H9 (cell line): ENCODE measurements around the gene MPHOSPH6. TPM values are rescaled to one million over a fixed set of nuclear protein-coding genes. Genes with fewer than 3 reads are reported as not detected.

Source experiments
- DNase-seq: peaks from one replicate; pipeline ENCODE4 v3.0.0-alpha.2; 2017
- H2AFZ ChIP-seq: one replicate; pipeline ENCODE4 v1.6.1; 2013; ENCODE audit warnings: mild to moderate bottlenecking, low read length, control low read depth, moderate library complexity
- H2AK5ac ChIP-seq: 2 replicates; pipeline ENCODE4 v1.6.1; 2013; ENCODE audit warnings: low read length, control low read depth, mixed read lengths; ENCODE audit not compliant: insufficient read length
- H2BK120ac ChIP-seq: one replicate; pipeline ENCODE4 v1.6.1; 2013; ENCODE audit warnings: low read depth, mild to moderate bottlenecking, low read length, control low read depth, inconsistent platforms; ENCODE audit not compliant: poor library complexity, severe bottlenecking
- H2BK12ac ChIP-seq: 2 replicates; pipeline ENCODE4 v1.6.1; 2013; ENCODE audit warnings: low read length, control low read depth, mixed read lengths, low read depth; ENCODE audit not compliant: insufficient read length
- H2BK15ac ChIP-seq: 2 replicates; pipeline ENCODE4 v1.6.1; 2013; ENCODE audit warnings: low read depth, low read length, control low read depth
- H2BK20ac ChIP-seq: one replicate; pipeline ENCODE4 v1.6.1; 2013; ENCODE audit warnings: low read depth, mild to moderate bottlenecking, low read length, control low read depth, inconsistent platforms; ENCODE audit not compliant: poor library complexity, severe bottlenecking
- H2BK5ac ChIP-seq: 2 replicates; pipeline ENCODE4 v1.6.1; 2013; ENCODE audit warnings: low read length, control low read depth, mixed read lengths; ENCODE audit not compliant: insufficient read length
- H3K14ac ChIP-seq: 2 replicates; pipeline ENCODE4 v1.6.1; 2013; ENCODE audit warnings: low read length, control low read depth; ENCODE audit not compliant: insufficient read depth
- H3K18ac ChIP-seq: 2 replicates; pipeline ENCODE4 v1.6.1; 2013; ENCODE audit warnings: low read depth, mild to moderate bottlenecking, mixed read lengths, low read length, control low read depth; ENCODE audit not compliant: insufficient read length
- H3K23ac ChIP-seq: 2 replicates; pipeline ENCODE4 v1.6.1; 2013; ENCODE audit warnings: low read length, control low read depth, mixed read lengths, low read depth; ENCODE audit not compliant: insufficient read length
- H3K23me2 ChIP-seq: 2 replicates; pipeline ENCODE4 v1.6.1; 2013; ENCODE audit warnings: low read depth, mild to moderate bottlenecking, mixed read lengths, low read length, control low read depth; ENCODE audit not compliant: insufficient read length, poor library complexity, severe bottlenecking
- H3K27ac ChIP-seq: 2 replicates; pipeline ENCODE4 v1.5.1; 2013; ENCODE audit warnings: low read length, control low read depth, mixed read lengths, low read depth; ENCODE audit not compliant: insufficient read length
- H3K27me3 ChIP-seq: 2 replicates; pipeline ENCODE4 v1.6.1; 2013; ENCODE audit warnings: low read length, control low read depth, inconsistent platforms; ENCODE audit not compliant: insufficient read depth
- H3K4ac ChIP-seq: 2 replicates; pipeline ENCODE4 v1.6.1; 2013; ENCODE audit warnings: low read depth, mild to moderate bottlenecking, control low read depth, inconsistent platforms, low read length, moderate library complexity
- H3K4me1 ChIP-seq: 2 replicates; pipeline ENCODE4 v1.6.1; 2013; ENCODE audit warnings: low read length, control low read depth, inconsistent platforms; ENCODE audit not compliant: insufficient read depth
- H3K4me2 ChIP-seq: 2 replicates; pipeline ENCODE4 v1.6.1; 2013; ENCODE audit warnings: low read length, control low read depth, mixed read lengths; ENCODE audit not compliant: insufficient read length, insufficient read depth
- H3K56ac ChIP-seq: 2 replicates; pipeline ENCODE4 v1.6.1; 2013; ENCODE audit warnings: low read depth, mild to moderate bottlenecking, mixed read lengths, low read length, control low read depth; ENCODE audit not compliant: insufficient read length
- H3K79me1 ChIP-seq: 2 replicates; pipeline ENCODE4 v1.6.1; 2013; ENCODE audit warnings: low read depth, mild to moderate bottlenecking, moderate library complexity, low read length, control low read depth, inconsistent platforms; ENCODE audit not compliant: insufficient read depth, poor library complexity, severe bottlenecking
- H3K79me2 ChIP-seq: 2 replicates; pipeline ENCODE4 v1.6.1; 2013; ENCODE audit warnings: low read length, control low read depth, inconsistent platforms; ENCODE audit not compliant: insufficient read depth
- H3K9ac ChIP-seq: 2 replicates; pipeline ENCODE4 v1.6.1; 2013; ENCODE audit warnings: low read length, control low read depth, mixed read lengths; ENCODE audit not compliant: insufficient read length; ENCODE audit errors: extremely low read depth
- H3K9me3 ChIP-seq: one replicate; pipeline ENCODE4 v1.6.1; 2013; ENCODE audit warnings: low read depth, low read length, inconsistent platforms; ENCODE audit not compliant: control insufficient read depth
- H3T11ph ChIP-seq: one replicate; pipeline ENCODE4 v1.6.1; 2013; ENCODE audit warnings: mild to moderate bottlenecking, low read length, control low read depth, inconsistent platforms
- H4K20me1 ChIP-seq: one replicate; pipeline ENCODE4 v1.6.1; 2013; ENCODE audit not compliant: control insufficient read depth, insufficient read length, insufficient read depth
- H4K5ac ChIP-seq: 2 replicates; pipeline ENCODE4 v1.6.1; 2013; ENCODE audit warnings: low read depth, mild to moderate bottlenecking, mixed read lengths, low read length, control low read depth; ENCODE audit not compliant: insufficient read length
- H4K8ac ChIP-seq: replicated peaks from 2 replicates; pipeline ENCODE4 v1.6.1; 2013; ENCODE audit warnings: low read length, control low read depth, mixed read lengths, low read depth; ENCODE audit not compliant: insufficient read length
- H4K91ac ChIP-seq: 2 replicates; pipeline ENCODE4 v1.6.1; 2013; ENCODE audit warnings: low read depth, mild to moderate bottlenecking, moderate library complexity, mixed read lengths, low read length, control low read depth; ENCODE audit not compliant: insufficient read length
- H3K27ac Mint-ChIP-seq, 3 experiments: 2 replicates in 2 of 3; 3 replicates in 1 of 3; pipeline ENCODE4 v1.8.0; 2020 to 2021; ENCODE audit warnings: mixed read lengths in 3 of 3, mild to moderate bottlenecking in 1 of 3, moderate library complexity in 1 of 3
- H3K27me3 Mint-ChIP-seq: 2 replicates; pipeline ENCODE4 v1.8.0; 2021; ENCODE audit warnings: low read depth, mild to moderate bottlenecking, moderate library complexity, mixed read lengths
- H3K36me3 Mint-ChIP-seq, 3 experiments: 2 replicates in 2 of 3; 3 replicates in 1 of 3; pipeline ENCODE4 v1.8.0; 2020 to 2021; ENCODE audit warnings: low read depth in 3 of 3, mixed read lengths in 3 of 3; ENCODE audit not compliant: insufficient read depth in 1 of 3
- H3K4me1 Mint-ChIP-seq, 2 experiments: 2 replicates each; pipeline ENCODE4 v1.8.0; 2020; ENCODE audit warnings: mixed read lengths in 2 of 2
- H3K4me3 Mint-ChIP-seq, 2 experiments: 2 replicates in 1 of 2; 3 replicates in 1 of 2; pipeline ENCODE4 v1.8.0; 2020 to 2021; ENCODE audit warnings: mild to moderate bottlenecking in 2 of 2, mixed read lengths in 2 of 2, moderate library complexity in 1 of 2
- H3K9me3 Mint-ChIP-seq, 2 experiments: 2 replicates in 1 of 2; 3 replicates in 1 of 2; pipeline ENCODE4 v1.8.0; 2020; ENCODE audit warnings: mild to moderate bottlenecking in 2 of 2, mixed read lengths in 2 of 2, moderate library complexity in 1 of 2
- CTCF ChIP-seq: fragments of 200-600 bp; sonication (generic); conservative IDR thresholded peaks from 3 replicates; pipeline ENCODE4 v1.8.0; 2021; ENCODE audit warnings: antibody characterized with exemption, mild to moderate bottlenecking
- WGBS: extraction: QIAGEN DNeasy Blood & Tissue Kit; methylation state at CpG from one replicate; pipeline ENCODE4 v1.1.7; 2013; ENCODE audit warnings: missing lambda C conversion rate, low lambda C conversion rate, mixed read lengths; ENCODE audit not compliant: insufficient read length; ENCODE audit errors: extremely low coverage; 5-methylcytosine and 5-hydroxymethylcytosine counted together
- total RNA-seq: library from RNA; stranded (reverse); gene quantifications from 2 replicates; pipeline ENCODE4 v1.2.1, GENCODE V29; 2021

The MPHOSPH6 gene
- total RNA-seq, 1 experiment from 2014 or later: 38.3 TPM

GRCh38 chr16:82105107-82105506, 64.9 kb downstream of the MPHOSPH6 start:
- no peak overlapping the region for H3K4me3 Mint-ChIP-seq
- Histone ChIP-seq H3K9ac (no peak overlapping the region), H4K91ac (no peak overlapping the region), H3K56ac (no peak overlapping the region), H3T11ph (no peak overlapping the region), H3K23me2 (no peaks in the 10 kb centered on the region), H4K5ac (no peak overlapping the region), H2BK20ac (no peak overlapping the region), H3K4me2 (no peak overlapping the region), H2AK5ac (no peak overlapping the region), H3K9me3 (no peaks in the 10 kb centered on the region), H3K14ac (no peak overlapping the region), H2BK12ac (no peak overlapping the region), H3K79me1 (no peaks in the 10 kb centered on the region), H3K18ac (no peak overlapping the region), H2BK5ac (no peak overlapping the region), H3K4me1 (no peaks in the 10 kb centered on the region), H4K20me1 (no peaks in the 10 kb centered on the region), H3K4ac (no peak overlapping the region), H3K27me3 (no peaks in the 10 kb centered on the region), H3K27ac (no peak overlapping the region), H4K8ac (no peak overlapping the region), H2BK120ac (no peak overlapping the region), H2BK15ac (no peak overlapping the region), H2AFZ (no peak overlapping the region), H3K79me2 (no peaks in the 10 kb centered on the region), H3K23ac (no peak overlapping the region)
- DNase-seq: no peak
- H3K36me3 Mint-ChIP-seq: peaks cover 0 to under 1% (median 0%) of the 10 kb centered on the region in 3 experiments; a peak in 2 of 7 replicates
- WGBS: no CpG with 5 or more reads among the region's 8 CpGs
- H3K9me3 Mint-ChIP-seq: no peaks in the 10 kb centered on the region; a peak in 1 of 5 replicates
- peaks cover 4% of the 10 kb centered on the region; the same call in 1 of the 2 replicates for H3K27me3 Mint-ChIP-seq
- H3K27ac Mint-ChIP-seq: no peak overlapping the region
- H3K4me1 Mint-ChIP-seq: peaks cover 2 to 5% of the 10 kb centered on the region in 2 experiments; a peak in 3 of 4 replicates
- no peak for TF ChIP-seq CTCF

Other genes starting within 250 kb of the MPHOSPH6 start
- 0.02 TPM in 1 of 2 replicates, not detected in the other for gene SDR42E1, start 158.8 kb downstream of the MPHOSPH6 start, total RNA-seq
- not detected in 2 replicates for gene HSD17B2, start 135.0 kb downstream of the MPHOSPH6 start, total RNA-seq